SJSA1 (cell line): ENCODE measurements around the gene VDR. TPM values are rescaled to one million over a fixed set of nuclear protein-coding genes. Genes with fewer than 3 reads are reported as not detected.
A peak's percentile ranks its signal among the peaks of the same experiment; 100 is the strongest.

Experiments
- DNase-seq, 2 experiments: peaks; one replicate each; pipeline ENCODE4 v3.0.0-alpha.2; 2015 to 2020; ENCODE audit warnings: low spot score in 2 of 2, low read depth in 1 of 2
- H3K27ac ChIP-seq: fragments of 250-450 bp; sonication (Bioruptor Pico); 2 replicates; pipeline ENCODE4 v1.5.1; 2020; ENCODE audit warnings: mild to moderate bottlenecking, moderate library complexity
- H3K27me3 ChIP-seq: fragments of 250-450 bp; sonication (Bioruptor Pico); replicated peaks from 2 replicates; pipeline ENCODE4 v1.5.1; 2020; ENCODE audit warnings: mild to moderate bottlenecking, moderate library complexity
- H3K36me3 ChIP-seq: fragments of 250-450 bp; sonication (Bioruptor Pico); 2 replicates; pipeline ENCODE4 v1.5.1; 2020; ENCODE audit warnings: mild to moderate bottlenecking
- H3K4me1 ChIP-seq: fragments of 250-450 bp; sonication (Bioruptor Pico); replicated peaks from 2 replicates; pipeline ENCODE4 v1.6.1; 2021; ENCODE audit warnings: mild to moderate bottlenecking
- H3K4me3 ChIP-seq: fragments of 250-450 bp; sonication (Bioruptor Pico); 2 replicates; pipeline ENCODE4 v1.5.1; 2020; ENCODE audit warnings: mild to moderate bottlenecking
- H3K9me3 ChIP-seq: fragments of 250-450 bp; sonication (Bioruptor Pico); replicated peaks from 2 replicates; pipeline ENCODE4 v1.5.1; 2020; ENCODE audit warnings: mild to moderate bottlenecking
- total RNA-seq: library from RNA; depleted of rRNA; stranded (reverse); fragments of >200 nt; shearing (Covaris generic); gene quantifications from 2 replicates; pipeline ENCODE4 v1.2.3, GENCODE V29; 2014

VDR gene
- total RNA-seq, 1 experiment from 2014 or later, result 1.4 TPM

DNA sequence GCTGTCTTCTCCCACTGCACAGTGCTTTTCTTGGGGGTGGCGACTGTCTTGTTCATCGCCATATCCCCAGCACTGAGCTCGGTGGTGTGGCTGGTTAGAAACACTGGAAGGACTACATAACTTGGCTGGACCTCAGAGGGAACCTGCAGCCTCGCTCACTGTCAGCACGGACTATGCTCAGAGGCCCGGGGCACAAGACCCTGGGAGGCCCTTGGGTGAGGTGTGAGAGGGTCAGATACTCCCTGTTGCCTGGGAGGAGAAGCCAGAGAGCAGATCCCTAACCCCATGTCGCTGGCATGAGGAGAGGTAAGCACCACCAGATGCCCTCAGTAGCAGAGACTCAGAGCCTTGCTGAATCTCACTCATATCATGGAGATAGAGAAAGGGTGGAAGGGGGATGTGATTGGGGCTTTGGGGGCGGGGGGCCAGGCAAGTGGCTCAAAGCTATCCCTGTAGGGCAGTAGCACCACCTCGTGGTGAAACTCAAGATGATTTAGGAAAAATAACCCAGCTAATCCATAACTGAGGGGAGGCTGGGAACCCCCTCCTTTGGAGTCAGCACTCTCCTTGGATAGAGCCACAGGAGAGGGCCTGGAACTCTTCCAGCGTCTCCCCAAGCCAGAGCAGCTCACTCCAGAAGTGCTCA is 66.4 kb downstream of the VDR start:
- no peaks in the 10 kb centered on the region for H3K9me3 ChIP-seq
- H3K4me3 ChIP-seq, result no peak overlapping the region
- no peaks in the 10 kb centered on the region; the same call in 1 of the 2 replicates for H3K36me3 ChIP-seq
- no peaks in the 10 kb centered on the region for H3K4me1 ChIP-seq
- H3K27ac ChIP-seq, result no peak overlapping the region
- DNase-seq, result peak in 1 of 2 experiments; percentile 30
- H3K27me3 ChIP-seq, result peaks cover 3% of the 10 kb centered on the region; the same call in 1 of the 2 replicates

DNA sequence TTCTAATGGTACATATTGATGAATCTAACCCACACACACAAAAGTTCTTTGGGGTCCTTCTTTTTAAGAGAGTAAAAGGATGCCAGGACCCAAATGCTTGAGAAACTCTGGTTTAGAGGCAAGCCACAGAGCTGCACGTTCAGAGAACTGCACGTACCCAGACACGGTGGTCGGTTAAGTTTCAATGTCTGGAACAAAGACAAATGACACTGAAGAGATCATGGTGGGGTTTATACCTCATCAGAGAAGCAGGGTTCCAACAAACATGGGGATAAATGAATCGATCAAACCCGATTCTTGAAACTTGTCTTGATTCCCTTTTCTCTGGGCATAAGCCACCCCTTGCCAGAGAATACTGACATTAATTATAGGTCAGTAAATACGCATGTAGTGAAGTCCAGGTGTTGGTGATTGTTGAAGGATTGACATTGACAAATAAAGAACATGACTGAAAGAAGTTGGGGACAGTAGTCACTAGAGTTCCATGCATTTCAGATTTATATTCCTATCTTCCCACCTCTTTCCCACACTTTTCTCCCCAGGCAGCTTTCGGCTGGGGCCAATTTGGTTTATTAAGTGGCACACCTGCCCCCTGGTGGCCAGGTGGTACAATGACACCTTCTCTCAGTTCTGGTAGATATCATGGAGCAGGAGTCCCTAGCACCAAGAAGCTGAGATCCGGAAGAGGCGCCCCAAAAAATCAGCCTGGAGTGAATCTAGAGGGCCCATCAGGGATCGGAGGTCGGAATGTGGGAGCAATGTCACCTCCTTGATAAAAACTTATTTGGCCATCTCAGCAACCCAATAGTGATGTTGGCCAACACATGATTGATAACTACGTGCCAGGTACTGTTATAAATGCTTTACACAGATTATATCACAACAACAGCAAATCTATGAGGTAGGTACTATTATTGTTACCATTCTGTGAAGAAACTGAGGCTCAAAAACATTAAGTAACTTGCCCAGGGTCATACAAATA is 67.3 kb downstream of the VDR start:
- Histone ChIP-seq H3K4me1 (no peaks in the 10 kb centered on the region), H3K9me3 (no peaks in the 10 kb centered on the region), H3K27ac (no peak overlapping the region), H3K36me3 (no peaks in the 10 kb centered on the region; the same call in 1 of the 2 replicates), H3K27me3 (peaks cover 3% of the 10 kb centered on the region; the same call in 1 of the 2 replicates), H3K4me3 (no peak overlapping the region)
- peak in 1 of 2 experiments; percentile 62 for DNase-seq

DNA sequence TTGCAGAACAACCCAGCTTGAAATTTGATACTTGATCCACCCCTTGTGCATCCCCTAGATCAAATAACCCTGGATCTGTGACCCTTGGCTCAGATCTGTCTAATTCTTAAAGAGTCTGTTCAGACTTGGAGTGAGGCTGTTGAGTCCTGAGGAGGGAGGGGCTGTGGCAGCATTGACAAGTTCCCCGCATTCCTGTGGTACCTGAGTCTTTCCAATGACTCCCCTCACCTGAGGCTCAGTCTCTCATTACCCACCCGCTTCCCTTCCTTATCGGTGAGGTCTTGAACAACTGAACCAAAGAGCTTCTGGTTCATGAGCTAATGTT is 69.0 kb downstream of the VDR start:
- H3K4me3 ChIP-seq, result no peak overlapping the region
- DNase-seq, result no peak

DNA sequence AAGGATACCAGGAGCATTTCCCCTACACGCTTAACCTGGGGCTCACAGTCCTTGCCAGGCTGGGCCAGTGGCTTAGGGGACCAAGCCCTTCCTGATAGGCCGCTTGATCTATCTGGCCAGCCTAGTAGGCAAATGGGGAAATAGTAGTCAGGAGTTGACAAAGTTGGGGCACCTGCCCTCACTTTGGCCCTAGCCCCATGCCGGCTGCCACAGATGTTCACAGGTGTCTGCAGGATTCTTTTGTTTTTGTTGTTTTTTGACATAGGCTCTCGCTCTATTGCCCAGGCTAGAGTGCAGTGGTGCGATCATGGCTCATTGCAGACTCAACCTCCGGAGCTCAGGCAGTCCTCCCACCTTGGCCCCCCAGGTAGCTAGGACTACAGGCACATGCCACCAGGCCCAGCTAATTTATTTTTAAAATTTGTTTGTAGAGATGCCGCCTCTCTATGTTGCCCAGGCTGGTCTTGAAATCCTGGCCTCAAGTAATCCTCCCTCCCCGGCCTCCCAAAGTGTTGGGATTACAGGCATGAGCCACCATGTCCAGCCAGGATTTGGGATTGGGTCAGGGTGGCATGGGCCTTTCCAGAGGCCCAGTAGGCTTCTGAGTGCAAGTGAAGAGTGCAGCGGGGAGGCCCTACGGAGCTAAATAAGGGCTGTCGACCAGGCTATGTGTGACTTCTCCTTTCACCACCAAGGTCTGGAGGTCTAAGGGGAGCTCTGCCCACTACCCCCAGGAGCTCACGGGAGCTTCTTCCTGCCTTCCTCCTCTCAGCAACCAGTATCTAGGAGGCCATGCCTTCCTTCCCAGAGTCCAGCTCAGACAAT is 69.6 kb downstream of the VDR start:
- Histone ChIP-seq H3K4me1 (no peaks in the 10 kb centered on the region), H3K9me3 (no peaks in the 10 kb centered on the region), H3K27ac (no peak overlapping the region), H3K27me3 (no peaks in the 10 kb centered on the region), H3K36me3 (no peaks in the 10 kb centered on the region; the same call in 1 of the 2 replicates), H3K4me3 (no peak overlapping the region)
- DNase-seq, result no peak

More for the DNA sequence above, 69.0 kb downstream of the VDR start:
- no peaks in the 10 kb centered on the region for H3K4me1 ChIP-seq
- H3K27me3 ChIP-seq, result peaks cover 3% of the 10 kb centered on the region; the same call in 1 of the 2 replicates
- no peak overlapping the region for H3K27ac ChIP-seq
- H3K36me3 ChIP-seq, result no peaks in the 10 kb centered on the region; the same call in 1 of the 2 replicates
- no peaks in the 10 kb centered on the region for H3K9me3 ChIP-seq

DNA sequence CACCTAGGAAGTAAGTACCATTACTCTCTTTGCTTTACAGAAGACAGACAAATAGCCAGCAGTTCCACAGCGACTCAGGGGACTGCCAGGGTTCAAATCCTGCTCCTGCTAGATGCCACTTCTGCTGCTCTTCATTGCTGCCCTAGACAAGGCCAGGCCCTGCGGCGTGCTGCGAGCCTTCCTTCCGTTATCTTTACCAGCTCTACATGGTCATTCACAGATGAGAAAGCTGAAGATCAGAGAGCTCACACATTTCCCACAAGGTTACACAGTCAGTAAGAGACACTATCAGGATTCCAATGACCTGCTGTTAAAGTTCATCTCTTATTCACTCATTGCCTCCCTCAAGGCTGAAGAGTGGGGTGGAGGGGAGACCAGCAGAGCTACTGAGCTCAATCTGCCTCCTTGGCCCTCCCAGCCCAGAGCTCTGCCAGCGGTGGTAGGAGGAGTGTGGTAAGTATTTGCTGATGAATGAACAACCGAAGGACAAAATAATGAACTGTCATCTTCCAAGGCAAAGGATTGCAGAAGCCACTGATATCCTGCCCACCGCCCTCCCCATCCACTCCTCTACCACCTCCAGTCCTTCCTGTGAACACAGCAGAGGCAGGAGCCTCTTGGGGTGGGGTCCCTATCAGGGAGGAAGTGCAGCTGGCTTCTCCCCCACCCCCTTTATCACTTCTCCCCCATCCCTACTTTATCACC is 70.4 kb downstream of the VDR start:
- Histone ChIP-seq H3K4me1 (peaks cover 2% of the 10 kb centered on the region), H3K36me3 (no peaks in the 10 kb centered on the region; the same call in 1 of the 2 replicates), H3K27me3 (no peaks in the 10 kb centered on the region), H3K9me3 (no peaks in the 10 kb centered on the region), H3K27ac (no peak overlapping the region), H3K4me3 (no peak overlapping the region)
- DNase-seq, result no peak

DNA sequence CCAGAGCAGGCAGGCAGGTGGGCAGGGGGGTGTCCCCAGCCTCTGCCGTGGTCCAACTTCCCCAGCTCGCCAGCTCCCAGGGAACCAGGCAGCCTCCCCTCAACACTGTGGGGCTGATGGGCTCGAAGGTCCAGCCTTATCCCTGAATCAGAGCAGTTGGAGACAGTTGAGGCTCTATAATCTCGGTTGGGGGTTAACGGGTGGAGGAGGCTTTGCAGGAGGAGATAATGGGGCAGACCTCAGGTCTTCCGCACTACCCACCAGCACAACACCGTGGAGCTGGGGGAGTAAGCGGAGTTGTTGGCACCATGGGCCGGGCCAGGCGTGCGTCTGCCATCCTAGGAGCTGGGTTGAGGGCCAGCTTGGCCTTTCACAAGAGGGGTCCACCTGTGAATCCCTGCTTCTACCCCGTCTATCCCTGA is 71.2 kb downstream of the VDR start:
- Histone ChIP-seq H3K27ac (no peak overlapping the region), H3K4me3 (no peak overlapping the region)

DNA sequence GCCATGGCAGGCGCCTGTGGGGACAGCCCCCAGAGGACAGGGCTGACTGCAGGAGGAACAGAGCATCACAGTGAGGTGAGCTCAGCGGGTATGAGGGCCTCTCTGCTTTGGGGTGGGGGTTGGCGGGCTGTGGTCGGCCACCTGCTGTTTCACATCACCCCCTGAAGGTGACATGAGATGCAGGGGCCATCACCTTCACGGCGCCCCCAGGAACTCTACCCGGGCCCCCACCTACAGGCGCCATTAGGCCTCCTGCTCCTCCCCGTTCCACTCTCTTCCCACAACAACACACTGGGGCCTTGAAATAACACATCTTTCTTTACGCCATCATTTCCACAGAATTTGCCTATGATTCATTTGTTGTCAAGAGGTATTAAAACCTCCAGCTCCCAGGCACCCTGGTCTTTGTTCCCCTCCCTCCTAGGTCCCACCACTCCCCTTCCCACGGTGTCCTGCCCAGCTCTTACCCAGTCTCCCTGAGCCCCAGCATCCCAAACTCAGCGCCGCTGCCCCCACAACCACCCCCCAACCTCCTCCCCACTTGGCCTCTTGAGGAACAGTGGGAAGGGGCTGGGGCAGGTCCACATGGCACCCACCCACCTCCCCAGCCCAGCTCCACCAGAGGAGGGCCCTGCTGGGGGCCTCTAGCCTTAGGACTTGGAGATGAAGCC is 72.4 kb downstream of the VDR start:
- H3K27me3 ChIP-seq, result no peaks in the 10 kb centered on the region
- no peaks in the 10 kb centered on the region for H3K9me3 ChIP-seq
- H3K27ac ChIP-seq, result no peak overlapping the region
- H3K4me1 ChIP-seq, result peaks cover 13% of the 10 kb centered on the region
- DNase-seq, result no peak
- no peak overlapping the region for H3K4me3 ChIP-seq
- no peaks in the 10 kb centered on the region; the same call in 1 of the 2 replicates for H3K36me3 ChIP-seq

More for the DNA sequence above, 71.2 kb downstream of the VDR start:
- Histone ChIP-seq H3K4me1 (peaks cover 8% of the 10 kb centered on the region), H3K27me3 (no peaks in the 10 kb centered on the region), H3K36me3 (no peaks in the 10 kb centered on the region; the same call in 1 of the 2 replicates), H3K9me3 (no peaks in the 10 kb centered on the region)
- DNase-seq, result no peak

DNA sequence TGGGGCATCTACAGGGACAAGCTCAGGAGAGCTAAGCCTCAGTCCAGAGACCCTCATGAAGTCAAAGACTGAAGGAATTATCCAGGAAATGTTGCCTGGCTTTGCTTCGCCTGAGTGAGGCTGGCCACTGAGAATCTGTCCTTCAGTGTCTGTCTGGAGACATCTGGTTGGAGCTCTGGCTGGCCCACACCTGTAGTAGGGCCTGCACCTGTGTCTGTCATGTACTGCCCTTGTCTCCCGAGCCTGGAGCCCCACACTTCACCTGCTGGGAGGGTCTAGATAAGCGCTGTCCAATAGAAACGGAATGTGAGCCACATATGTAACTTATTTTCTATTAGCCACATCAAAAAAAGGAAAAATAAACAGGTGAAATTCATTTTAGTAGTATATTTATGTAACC is 75.2 kb downstream of the VDR start:
- no peak for DNase-seq
- Histone ChIP-seq H3K9me3 (no peaks in the 10 kb centered on the region), H3K36me3 (no peaks in the 10 kb centered on the region), H3K27me3 (no peaks in the 10 kb centered on the region), H3K4me1 (peaks cover 13% of the 10 kb centered on the region), H3K4me3 (no peak overlapping the region), H3K27ac (no peak overlapping the region)

DNA sequence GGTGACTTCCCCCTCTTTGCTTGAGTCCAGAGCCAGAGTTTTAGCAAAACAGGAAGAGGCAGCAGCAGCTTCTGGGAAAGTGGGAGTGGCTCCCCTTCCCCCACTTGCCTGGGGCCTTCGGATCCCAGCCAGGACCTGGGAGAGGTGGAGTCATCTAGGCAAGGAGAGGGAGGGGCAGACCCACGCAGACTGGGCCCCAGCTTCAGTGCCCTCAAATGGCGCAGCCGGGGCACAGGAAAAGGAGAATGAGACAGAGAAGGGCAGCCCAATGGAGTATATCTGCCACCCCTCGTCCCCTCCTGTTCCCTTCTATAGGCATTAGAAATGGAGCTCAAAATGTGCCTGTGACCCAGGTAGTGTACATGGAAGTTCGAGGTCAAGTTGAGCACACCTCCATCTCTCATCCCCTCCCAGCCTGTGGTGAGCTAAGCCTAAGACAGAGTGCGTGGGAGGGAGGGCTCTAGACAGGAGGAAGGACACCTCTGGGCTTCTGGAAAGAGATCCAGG is 75.8 kb downstream of the VDR start:
- no peaks in the 10 kb centered on the region for H3K36me3 ChIP-seq
- H3K4me3 ChIP-seq, result no peak overlapping the region
- H3K4me1 ChIP-seq, result peaks cover 13% of the 10 kb centered on the region
- H3K9me3 ChIP-seq, result no peaks in the 10 kb centered on the region
- no peak overlapping the region for H3K27ac ChIP-seq
- DNase-seq, result peak; percentile 69
- H3K27me3 ChIP-seq, result no peaks in the 10 kb centered on the region

DNA sequence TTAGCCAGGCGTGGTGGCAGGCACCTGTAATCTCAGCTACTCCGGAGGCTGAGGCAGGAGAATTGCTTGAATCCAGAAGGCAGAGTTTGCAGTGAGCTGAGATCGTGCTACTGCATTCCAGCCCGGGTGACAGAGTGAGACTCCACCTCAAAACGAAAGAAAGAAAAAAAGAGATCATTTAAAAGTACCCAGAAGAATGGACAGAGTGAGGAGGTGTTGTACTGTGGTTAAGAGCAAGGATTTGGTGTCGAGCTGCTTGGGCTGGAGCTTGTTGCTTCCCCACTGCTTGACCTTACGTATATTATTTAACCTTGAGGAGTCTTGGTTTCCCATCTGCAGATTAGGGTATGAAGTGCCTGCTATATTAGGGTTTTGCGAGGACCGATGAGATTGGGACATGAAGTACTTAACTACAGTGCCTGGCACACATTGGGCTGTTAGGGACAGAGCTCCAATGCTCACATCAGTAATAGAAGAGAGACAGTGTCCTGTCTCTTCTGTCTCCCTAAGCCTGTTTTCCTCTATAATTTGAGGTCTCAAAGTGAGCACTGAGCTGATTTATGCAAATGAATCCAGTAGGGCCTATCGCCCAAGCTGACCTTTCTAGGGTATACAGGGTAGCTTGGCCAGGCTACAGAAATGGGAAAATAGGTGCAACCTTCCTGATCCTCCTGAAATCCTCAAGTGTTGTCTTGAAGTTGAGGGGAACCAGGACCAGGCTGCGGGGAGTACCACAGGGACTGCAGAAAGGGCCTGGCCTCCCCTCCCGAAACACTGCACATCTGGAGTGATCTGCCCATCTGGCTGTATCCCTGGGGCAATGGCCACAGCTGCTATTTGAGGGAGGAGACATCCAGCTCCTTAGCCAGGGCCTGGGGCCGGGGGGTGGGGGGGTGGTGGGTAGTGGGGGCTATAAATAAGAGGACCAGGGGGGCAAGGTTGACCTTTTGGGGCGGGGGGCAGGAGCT is 76.5 kb downstream of the VDR start:
- H3K4me1 ChIP-seq, result peaks cover 13% of the 10 kb centered on the region
- no peaks in the 10 kb centered on the region for H3K36me3 ChIP-seq
- no peaks in the 10 kb centered on the region for H3K27me3 ChIP-seq
- no peaks in the 10 kb centered on the region for H3K9me3 ChIP-seq
- no peak for DNase-seq
- no peak overlapping the region for H3K27ac ChIP-seq
- H3K4me3 ChIP-seq, result no peak overlapping the region

DNA sequence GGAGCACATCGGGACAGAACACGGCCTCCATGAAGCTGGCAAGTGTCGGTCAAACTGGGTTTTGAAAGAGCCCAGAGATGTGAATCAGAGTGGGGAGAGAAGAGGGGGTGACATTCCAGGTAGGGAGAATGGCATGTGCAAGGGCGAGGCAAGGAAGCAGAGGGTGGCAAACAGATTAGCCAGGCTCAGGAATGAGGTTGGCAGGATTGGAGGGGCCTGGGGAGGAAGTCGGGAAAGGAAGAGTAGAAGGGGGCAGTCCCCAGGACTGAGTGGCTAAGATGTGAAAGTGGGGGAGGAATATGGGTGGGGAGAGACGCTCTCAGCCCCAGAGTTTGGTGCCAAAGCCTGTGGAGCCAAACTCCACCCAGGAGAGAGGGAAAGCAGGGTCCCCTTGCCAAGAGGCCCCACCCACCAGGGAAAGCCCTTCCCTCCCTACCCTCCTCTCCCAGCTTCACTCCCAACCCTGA is 79.6 kb downstream of the VDR start:
- Histone ChIP-seq H3K27ac (no peak overlapping the region), H3K9me3 (no peaks in the 10 kb centered on the region), H3K36me3 (no peaks in the 10 kb centered on the region), H3K4me1 (peaks cover 32% of the 10 kb centered on the region), H3K4me3 (no peak overlapping the region), H3K27me3 (no peaks in the 10 kb centered on the region)
- DNase-seq, result no peak
